HepG2 (cell line): ENCODE results near the gene AGRP. TPM values are rescaled to one million over a fixed set of nuclear protein-coding genes. Genes with fewer than 3 reads are reported as not detected.
A peak's percentile ranks its signal among the peaks of the same experiment; 100 is the strongest.

Experiments
- ATAD3A ChIP-seq: sonication (generic); formaldehyde crosslinking; IDR thresholded peaks from 2 replicates; pipeline ENCODE4 v1.4.0; 2020; ENCODE audit warnings: missing genetic modification reagents
- HIC2 ChIP-seq: sonication (generic); formaldehyde crosslinking; IDR thresholded peaks from 2 replicates; pipeline ENCODE4 v1.9.0; 2022; ENCODE audit warnings: low read depth, missing genetic modification reagents
- NFE2L1 ChIP-seq: sonication (generic); formaldehyde crosslinking; IDR thresholded peaks from 2 replicates; pipeline ENCODE4 v1.4.0; 2020; ENCODE audit warnings: missing genetic modification reagents, mild to moderate bottlenecking, borderline replicate concordance
- PHB2 ChIP-seq: fragments of 450-650 bp; IDR thresholded peaks from 2 replicates; pipeline ENCODE4 v1.6.1; 2018; ENCODE audit not compliant: partially characterized antibody
- RNF2 ChIP-seq: fragments of 450-650 bp; conservative IDR thresholded peaks from 2 replicates; pipeline ENCODE4 v1.6.1; 2016; ENCODE audit warnings: low read depth
- SALL1 ChIP-seq: sonication (generic); formaldehyde crosslinking; IDR thresholded peaks from 2 replicates; pipeline ENCODE4 v1.8.0; 2022; ENCODE audit warnings: mild to moderate bottlenecking, missing genetic modification reagents
- SOX5 ChIP-seq: IDR thresholded peaks from 2 replicates; pipeline ENCODE4 v1.6.1; 2016; ENCODE audit warnings: borderline replicate concordance
- ZBTB2 ChIP-seq: sonication (generic); formaldehyde crosslinking; IDR thresholded peaks from 2 replicates; pipeline ENCODE4 v1.8.0; 2022; ENCODE audit warnings: low read depth, missing genetic modification reagents
- ZBTB8A ChIP-seq: sonication (generic); formaldehyde crosslinking; IDR thresholded peaks from 2 replicates; pipeline ENCODE4 v1.4.0; 2020; ENCODE audit warnings: mild to moderate bottlenecking, low read depth, missing genetic modification reagents, borderline replicate concordance
- ZC3H4 ChIP-seq: sonication (generic); formaldehyde crosslinking; IDR thresholded peaks from 2 replicates; pipeline ENCODE4 v1.4.0; 2020; ENCODE audit warnings: missing genetic modification reagents, borderline replicate concordance
- ZNF124 ChIP-seq: sonication (generic); formaldehyde crosslinking; IDR thresholded peaks from 2 replicates; pipeline ENCODE4 v1.4.0; 2020; ENCODE audit warnings: missing genetic modification reagents
- ZNF432 ChIP-seq: sonication (generic); formaldehyde crosslinking; IDR thresholded peaks from 2 replicates; pipeline ENCODE4 v1.5.0; 2020; ENCODE audit warnings: missing genetic modification reagents, mild to moderate bottlenecking, borderline replicate concordance
- ZNF616 ChIP-seq: sonication (generic); formaldehyde crosslinking; IDR thresholded peaks from 2 replicates; pipeline ENCODE4 v1.5.0; 2020; ENCODE audit warnings: low read depth, mild to moderate bottlenecking, missing genetic modification reagents
- ZNF639 ChIP-seq: conservative IDR thresholded peaks from 2 replicates; pipeline ENCODE4 v1.6.1; 2018; ENCODE audit warnings: missing genetic modification reagents
- ZNF839 ChIP-seq: sonication (generic); formaldehyde crosslinking; IDR thresholded peaks from 2 replicates; pipeline ENCODE4 v1.4.0; 2020; ENCODE audit warnings: missing genetic modification reagents, mild to moderate bottlenecking, borderline replicate concordance
- polyA plus RNA-seq, 8 experiments: library from polyadenylated mRNA; depleted of rRNA in 3 of 8; stranded (reverse) in 7 of 8; unstranded in 1 of 8; fragments of >200 nt; fragmentation: Illumina TruSeq in 4 of 8; extraction: Trizol in 4 of 8; gene quantifications; 2 replicates each; pipeline versions ENCODE4 v1.2.1 to v1.2.3, GENCODE V29; 2011 to 2016; ENCODE audit warnings: low read depth in 4 of 8, missing spikeins in 1 of 8, mixed read lengths in 1 of 8; ENCODE audit not compliant: insufficient read depth in 1 of 8
- total RNA-seq, 5 experiments: library from RNA; depleted of rRNA; stranded (reverse); fragments of >200 nt; fragmentation: Illumina TruSeq; extraction: Trizol; gene quantifications; 2 replicates each; pipeline ENCODE4 v1.2.3, GENCODE V29; 2016; ENCODE audit warnings: low read depth in 1 of 5
- TF ChIP-seq, protein P1 (sequence below): sonication (generic); formaldehyde crosslinking; IDR thresholded peaks from 2 replicates; pipeline ENCODE4 v1.4.0; 2020; ENCODE audit warnings: missing genetic modification reagents
- TF ChIP-seq, protein P2 (sequence below): sonication (generic); formaldehyde crosslinking; IDR thresholded peaks from 2 replicates; pipeline ENCODE4 v1.5.0; 2020; ENCODE audit warnings: mild to moderate bottlenecking, missing genetic modification reagents, moderate library complexity
- TF ChIP-seq, protein P3 (sequence below): sonication (generic); formaldehyde crosslinking; IDR thresholded peaks from 2 replicates; pipeline ENCODE4 v1.5.1; 2020; ENCODE audit warnings: mild to moderate bottlenecking, moderate library complexity, missing genetic modification reagents

AGRP gene
- total and polyA plus RNA-seq, 2 of the 13 experiments (the other 11 are each of a cell fraction or from before 2014, with no cell fraction given), result not detected

- TF ChIP-seq SOX5 (CRISPR knock-in tag) (no peak), ZNF616 (CRISPR knock-in tag) (no peak), ZNF432 (CRISPR knock-in tag) (no peak), ZC3H4 (CRISPR knock-in tag) (no peak), RNF2 (no peak), ZBTB2 (no peak), ZNF124 (CRISPR knock-in tag) (no peak), NFE2L1 (no peak), ZNF839 (CRISPR knock-in tag) (no peak), HIC2 (CRISPR knock-in tag) (peak; percentile 55), ZNF639 (no peak), PHB2 (no peak), ZBTB8A (no peak), SALL1 (CRISPR knock-in tag) (peak; percentile 61), ATAD3A (CRISPR knock-in tag) (no peak)
- TF ChIP-seq, protein P1, sequence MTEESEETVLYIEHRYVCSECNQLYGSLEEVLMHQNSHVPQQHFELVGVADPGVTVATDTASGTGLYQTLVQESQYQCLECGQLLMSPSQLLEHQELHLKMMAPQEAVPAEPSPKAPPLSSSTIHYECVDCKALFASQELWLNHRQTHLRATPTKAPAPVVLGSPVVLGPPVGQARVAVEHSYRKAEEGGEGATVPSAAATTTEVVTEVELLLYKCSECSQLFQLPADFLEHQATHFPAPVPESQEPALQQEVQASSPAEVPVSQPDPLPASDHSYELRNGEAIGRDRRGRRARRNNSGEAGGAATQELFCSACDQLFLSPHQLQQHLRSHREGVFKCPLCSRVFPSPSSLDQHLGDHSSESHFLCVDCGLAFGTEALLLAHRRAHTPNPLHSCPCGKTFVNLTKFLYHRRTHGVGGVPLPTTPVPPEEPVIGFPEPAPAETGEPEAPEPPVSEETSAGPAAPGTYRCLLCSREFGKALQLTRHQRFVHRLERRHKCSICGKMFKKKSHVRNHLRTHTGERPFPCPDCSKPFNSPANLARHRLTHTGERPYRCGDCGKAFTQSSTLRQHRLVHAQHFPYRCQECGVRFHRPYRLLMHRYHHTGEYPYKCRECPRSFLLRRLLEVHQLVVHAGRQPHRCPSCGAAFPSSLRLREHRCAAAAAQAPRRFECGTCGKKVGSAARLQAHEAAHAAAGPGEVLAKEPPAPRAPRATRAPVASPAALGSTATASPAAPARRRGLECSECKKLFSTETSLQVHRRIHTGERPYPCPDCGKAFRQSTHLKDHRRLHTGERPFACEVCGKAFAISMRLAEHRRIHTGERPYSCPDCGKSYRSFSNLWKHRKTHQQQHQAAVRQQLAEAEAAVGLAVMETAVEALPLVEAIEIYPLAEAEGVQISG (CRISPR knock-in tag), result 0 out of 2 replicates have a peak, but pooled peaks have one; percentile 37
- TF ChIP-seq, protein P2, sequence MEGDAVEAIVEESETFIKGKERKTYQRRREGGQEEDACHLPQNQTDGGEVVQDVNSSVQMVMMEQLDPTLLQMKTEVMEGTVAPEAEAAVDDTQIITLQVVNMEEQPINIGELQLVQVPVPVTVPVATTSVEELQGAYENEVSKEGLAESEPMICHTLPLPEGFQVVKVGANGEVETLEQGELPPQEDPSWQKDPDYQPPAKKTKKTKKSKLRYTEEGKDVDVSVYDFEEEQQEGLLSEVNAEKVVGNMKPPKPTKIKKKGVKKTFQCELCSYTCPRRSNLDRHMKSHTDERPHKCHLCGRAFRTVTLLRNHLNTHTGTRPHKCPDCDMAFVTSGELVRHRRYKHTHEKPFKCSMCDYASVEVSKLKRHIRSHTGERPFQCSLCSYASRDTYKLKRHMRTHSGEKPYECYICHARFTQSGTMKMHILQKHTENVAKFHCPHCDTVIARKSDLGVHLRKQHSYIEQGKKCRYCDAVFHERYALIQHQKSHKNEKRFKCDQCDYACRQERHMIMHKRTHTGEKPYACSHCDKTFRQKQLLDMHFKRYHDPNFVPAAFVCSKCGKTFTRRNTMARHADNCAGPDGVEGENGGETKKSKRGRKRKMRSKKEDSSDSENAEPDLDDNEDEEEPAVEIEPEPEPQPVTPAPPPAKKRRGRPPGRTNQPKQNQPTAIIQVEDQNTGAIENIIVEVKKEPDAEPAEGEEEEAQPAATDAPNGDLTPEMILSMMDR, result peak; percentile 58
- TF ChIP-seq, protein P3, sequence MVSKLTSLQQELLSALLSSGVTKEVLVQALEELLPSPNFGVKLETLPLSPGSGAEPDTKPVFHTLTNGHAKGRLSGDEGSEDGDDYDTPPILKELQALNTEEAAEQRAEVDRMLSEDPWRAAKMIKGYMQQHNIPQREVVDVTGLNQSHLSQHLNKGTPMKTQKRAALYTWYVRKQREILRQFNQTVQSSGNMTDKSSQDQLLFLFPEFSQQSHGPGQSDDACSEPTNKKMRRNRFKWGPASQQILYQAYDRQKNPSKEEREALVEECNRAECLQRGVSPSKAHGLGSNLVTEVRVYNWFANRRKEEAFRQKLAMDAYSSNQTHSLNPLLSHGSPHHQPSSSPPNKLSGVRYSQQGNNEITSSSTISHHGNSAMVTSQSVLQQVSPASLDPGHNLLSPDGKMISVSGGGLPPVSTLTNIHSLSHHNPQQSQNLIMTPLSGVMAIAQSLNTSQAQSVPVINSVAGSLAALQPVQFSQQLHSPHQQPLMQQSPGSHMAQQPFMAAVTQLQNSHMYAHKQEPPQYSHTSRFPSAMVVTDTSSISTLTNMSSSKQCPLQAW, result no peak
These were observed 24.1 kb downstream of the AGRP start (continued) for GRCh38 chr16:67459066-67459860.
